MCF 10A (cell line): ENCODE data around the gene SLX4IP. TPM values are rescaled to one million over a fixed set of nuclear protein-coding genes. Genes with fewer than 3 reads are reported as not detected.

ENCODE experiments used
- BruUV-seq: library from RNA; stranded (reverse); fragments of 400-500 nt; replicated peaks from 2 replicates; lab custom pipeline; 2021; lab: Mats Ljungman, UMichigan
- CTCF ChIA-PET: fragments of 300-600 bp; sonication (Branson Sonifier 250); formaldehyde crosslinking; extraction: SDS; loops from one replicate; lab custom pipeline; 2021; ENCODE audit warnings: antibody characterized with exemption, inconsistent platforms; lab: Yijun Ruan, JAX
- POLR2A ChIA-PET: fragments of 300-600, 350-650 bp; sonication (Branson Sonifier 250); formaldehyde crosslinking; extraction: SDS; loops from one replicate; lab custom pipeline; 2020; ENCODE audit warnings: antibody characterized with exemption, inconsistent platforms; lab: Yijun Ruan, JAX
- DNase-seq: peaks from one replicate; pipeline ENCODE4 v3.0.0-alpha.2; 2018; ENCODE audit not compliant: unreplicated experiment
- H3K27ac Mint-ChIP-seq: one replicate; pipeline ENCODE4 v1.8.0; 2022; ENCODE audit warnings: mild to moderate bottlenecking, low read depth, mixed read lengths; ENCODE audit not compliant: unreplicated experiment
- H3K27me3 Mint-ChIP-seq: one replicate; pipeline ENCODE4 v1.8.0; 2022; ENCODE audit warnings: mixed read lengths; ENCODE audit not compliant: insufficient read depth, unreplicated experiment
- H3K36me3 Mint-ChIP-seq: one replicate; pipeline ENCODE4 v1.8.0; 2022; ENCODE audit warnings: mild to moderate bottlenecking, moderate library complexity, mixed read lengths; ENCODE audit not compliant: insufficient read depth, unreplicated experiment
- H3K4me1 Mint-ChIP-seq: one replicate; pipeline ENCODE4 v1.8.0; 2022; ENCODE audit warnings: mixed read lengths; ENCODE audit not compliant: insufficient read depth, unreplicated experiment
- H3K4me3 Mint-ChIP-seq: one replicate; pipeline ENCODE4 v1.8.0; 2022; ENCODE audit warnings: mild to moderate bottlenecking, moderate library complexity, mixed read lengths; ENCODE audit not compliant: unreplicated experiment
- H3K9me3 Mint-ChIP-seq: one replicate; pipeline ENCODE4 v1.8.0; 2022; ENCODE audit warnings: mixed read lengths; ENCODE audit not compliant: unreplicated experiment
- CTCF ChIP-seq: fragments of 200-600 bp; IDR thresholded peaks from one replicate; pipeline ENCODE4 v1.8.0; 2022; ENCODE audit warnings: antibody characterized with exemption, mild to moderate bottlenecking; ENCODE audit not compliant: unreplicated experiment
- intact Hi-C: fragments of 100-400 bp; cut with micrococcal nuclease; formaldehyde crosslinking; loops from 2 replicates; pipeline ENCODE4 v1.14.1; 2022
- total RNA-seq: library from RNA; stranded (reverse); gene quantifications from 2 replicates; pipeline ENCODE4 v1.2.3, GENCODE V29; 2022

SLX4IP gene
- total RNA-seq, 1 experiment from 2014 or later: 11.2 TPM

GRCh38 chr20:10478930-10479329, 43.8 kb downstream of the SLX4IP start:
- H3K27ac Mint-ChIP-seq: no peak overlapping the region
- H3K36me3 Mint-ChIP-seq: no peaks in the 10 kb centered on the region
- no peaks in the 10 kb centered on the region for H3K27me3 Mint-ChIP-seq
- CTCF ChIA-PET: interaction anchor here (0.6 to 3.2 kb wide), 12 partner anchors 8 to 1065 kb away, joined by 3 to 13 read pairs (median 4); no protein-coding TSS in a partner anchor
- POLR2A ChIA-PET: interaction anchor here (0.5 to 1.7 kb wide), 5 partner anchors 10 to 176 kb away, joined by 3 to 6 read pairs (median 4); partner anchors contain the start of genes MKKS and SLX4IP
- no TSS peak for BruUV-seq
- no peaks in the 10 kb centered on the region for H3K4me1 Mint-ChIP-seq
- DNase-seq: no peak
- H3K9me3 Mint-ChIP-seq: no peaks in the 10 kb centered on the region
- intact Hi-C loops: no loop called here
- no peak for TF ChIP-seq CTCF
- H3K4me3 Mint-ChIP-seq: no peak overlapping the region

GRCh38 chr20:10481676-10482075, 46.6 kb downstream of the SLX4IP start:
- POLR2A ChIA-PET: interaction anchor here (1.0 to 1.8 kb wide), 3 partner anchors 18 to 49 kb away, joined by 3 to 4 read pairs (median 3); partner anchors contain the start of gene SLX4IP
- H3K4me1 Mint-ChIP-seq: no peaks in the 10 kb centered on the region
- CTCF ChIA-PET: interaction anchor here (0.5 to 1.7 kb wide), 4 partner anchors 8 to 1481 kb away, joined by 3 read pairs; no protein-coding TSS in a partner anchor
- no peak overlapping the region for H3K27ac Mint-ChIP-seq
- no peak for DNase-seq
- no peaks in the 10 kb centered on the region for H3K36me3 Mint-ChIP-seq
- BruUV-seq: no TSS peak
- TF ChIP-seq CTCF: no peak
- no peak overlapping the region for H3K4me3 Mint-ChIP-seq
- H3K9me3 Mint-ChIP-seq: peaks cover 8% of the 10 kb centered on the region
- no peaks in the 10 kb centered on the region for H3K27me3 Mint-ChIP-seq
- intact Hi-C loops: no loop called here

GRCh38 chr20:10483691-10484090, 48.6 kb downstream of the SLX4IP start:
- intact Hi-C loops: no loop called here
- TF ChIP-seq CTCF: no peak
- CTCF ChIA-PET: no interaction called here

GRCh38 chr20:10487142-10488136, 52.3 kb downstream of the SLX4IP start:
- peak; percentile 43 for DNase-seq
- ChIA-PET CTCF (interaction anchor here (0.5 to 2.3 kb wide), 8 partner anchors 8 to 477 kb away, joined by 3 to 10 read pairs (median 4); no protein-coding TSS in a partner anchor), POLR2A (interaction anchor here (0.5 to 5.5 kb wide), 5 partner anchors 8 to 52 kb away, joined by 3 to 33 read pairs (median 4); partner anchors contain the start of gene SLX4IP)
- H3K4me1 Mint-ChIP-seq: peaks cover 16% of the 10 kb centered on the region
- no peaks in the 10 kb centered on the region for H3K27me3 Mint-ChIP-seq
- peaks cover 8% of the 10 kb centered on the region for H3K9me3 Mint-ChIP-seq
- intact Hi-C loops: no loop called here
- H3K27ac Mint-ChIP-seq: no peak overlapping the region
- H3K36me3 Mint-ChIP-seq: no peaks in the 10 kb centered on the region
- no peak overlapping the region for H3K4me3 Mint-ChIP-seq
- BruUV-seq: no TSS peak
- TF ChIP-seq CTCF: no peak

More at GRCh38 chr20:10483691-10484090, 48.6 kb downstream of the SLX4IP start:
- no peak for DNase-seq
- Mint-ChIP-seq H3K27ac (peak overlapping the region; percentile 30), H3K27me3 (no peaks in the 10 kb centered on the region), H3K4me1 (no peaks in the 10 kb centered on the region), H3K9me3 (peaks cover 8% of the 10 kb centered on the region), H3K4me3 (no peak overlapping the region), H3K36me3 (no peaks in the 10 kb centered on the region)
- POLR2A ChIA-PET: interaction anchor here (0.6 kb wide), 1 partner anchor 119 kb away, joined by 3 read pairs; no protein-coding TSS in a partner anchor
- no TSS peak for BruUV-seq
